H1 (cell line): ENCODE measurements around the gene PPP1R13B. TPM values are rescaled to one million over a fixed set of nuclear protein-coding genes. Genes with fewer than 3 reads are reported as not detected.

Experiments
- BACH1 ChIP-seq: IDR thresholded peaks from 2 replicates; pipeline ENCODE4 v1.6.1; 2012; ENCODE audit warnings: low read length, improper control_type of control experiment
- BCL11A ChIP-seq, 2 experiments: IDR thresholded peaks; one replicate each; pipeline ENCODE4 v1.6.1; 2011; ENCODE audit warnings: low read depth in 2 of 2, low read length in 2 of 2, mild to moderate bottlenecking in 2 of 2
- GABPA ChIP-seq: IDR thresholded peaks from 2 replicates; pipeline ENCODE4 v1.6.1; 2011; ENCODE audit warnings: mild to moderate bottlenecking, low read length, moderate library complexity, borderline replicate concordance; ENCODE audit not compliant: insufficient read depth
- POLR2AphosphoS5 ChIP-seq: IDR thresholded peaks from 2 replicates; pipeline ENCODE4 v1.6.1; 2011; ENCODE audit warnings: low read depth, low read length
- TCF12 ChIP-seq: IDR thresholded peaks from 2 replicates; pipeline ENCODE4 v1.6.1; 2011; ENCODE audit warnings: low read depth, mild to moderate bottlenecking, low read length
- polyA plus RNA-seq, 7 experiments: library from polyadenylated mRNA; depleted of rRNA in 3 of 7; stranded (reverse) in 5 of 7; unstranded in 2 of 7; fragments of >200 nt in 5 of 7; fragments of 200-250 nt in 2 of 7; gene quantifications; 1 replicate in 5 of 7; 2 replicates in 1 of 7; 4 replicates in 1 of 7; pipeline versions ENCODE4 v1.2.1 to v1.2.3, GENCODE V29; 2011 to 2013; ENCODE audit warnings: missing spikeins in 2 of 7, mixed read lengths in 2 of 7
- total RNA-seq: library from RNA; stranded (reverse); fragmentation: NEBNext Ultra II Directional; extraction: Animal tissue kit (Norgen Biotek cat#: 25700); gene quantifications from 2 replicates; pipeline ENCODE4 v1.2.1, GENCODE V29; 2021
- TF ChIP-seq, protein P1 (sequence below): IDR thresholded peaks from 2 replicates; pipeline ENCODE4 v1.6.1; 2012; ENCODE audit warnings: inconsistent platforms
- TF ChIP-seq, protein P2 (sequence below): fragments of 300-600 bp; sonication (generic); IDR thresholded peaks from 2 replicates; pipeline ENCODE4 v1.7.1; 2012; ENCODE audit warnings: low read length, moderate library complexity, mild to moderate bottlenecking, inconsistent platforms; ENCODE audit not compliant: insufficient replicate concordance

The PPP1R13B gene
- total and polyA plus RNA-seq, 2 of the 8 experiments (the other 6 are each of a cell fraction or from before 2014, with no cell fraction given), result 2.6 to 8.9 TPM

DNA sequence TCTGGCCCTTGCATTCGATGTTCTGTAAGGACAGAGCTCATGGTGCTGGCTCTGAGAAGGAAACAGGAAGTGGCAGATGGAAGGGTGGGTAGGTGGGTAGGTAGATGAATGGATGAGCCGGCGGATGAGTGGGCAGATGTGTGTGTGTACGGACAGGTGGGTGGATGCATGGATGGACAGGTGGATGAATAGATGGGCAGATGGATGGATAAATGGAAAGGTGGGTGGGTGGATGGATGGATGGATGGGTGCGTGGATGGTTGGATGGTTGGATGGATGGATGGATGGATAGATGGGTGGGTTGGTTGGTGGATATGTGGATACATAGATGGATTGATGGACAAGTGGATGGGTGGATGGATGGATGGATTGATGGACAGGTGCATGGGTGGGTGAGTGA lies 27.6 kb upstream of the PPP1R13B start (continued):
- TF ChIP-seq POLR2AphosphoS5 (no peak), BACH1 (no peak), TCF12 (no peak), GABPA (no peak), BCL11A (IDR thresholded peaks at IDR 0.05; ENCODE audit: low read depth in 2 of 2, low read length in 2 of 2) (no peak)
- TF ChIP-seq, protein P1, sequence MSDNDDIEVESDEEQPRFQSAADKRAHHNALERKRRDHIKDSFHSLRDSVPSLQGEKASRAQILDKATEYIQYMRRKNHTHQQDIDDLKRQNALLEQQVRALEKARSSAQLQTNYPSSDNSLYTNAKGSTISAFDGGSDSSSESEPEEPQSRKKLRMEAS, result no peak
- TF ChIP-seq, protein P2, sequence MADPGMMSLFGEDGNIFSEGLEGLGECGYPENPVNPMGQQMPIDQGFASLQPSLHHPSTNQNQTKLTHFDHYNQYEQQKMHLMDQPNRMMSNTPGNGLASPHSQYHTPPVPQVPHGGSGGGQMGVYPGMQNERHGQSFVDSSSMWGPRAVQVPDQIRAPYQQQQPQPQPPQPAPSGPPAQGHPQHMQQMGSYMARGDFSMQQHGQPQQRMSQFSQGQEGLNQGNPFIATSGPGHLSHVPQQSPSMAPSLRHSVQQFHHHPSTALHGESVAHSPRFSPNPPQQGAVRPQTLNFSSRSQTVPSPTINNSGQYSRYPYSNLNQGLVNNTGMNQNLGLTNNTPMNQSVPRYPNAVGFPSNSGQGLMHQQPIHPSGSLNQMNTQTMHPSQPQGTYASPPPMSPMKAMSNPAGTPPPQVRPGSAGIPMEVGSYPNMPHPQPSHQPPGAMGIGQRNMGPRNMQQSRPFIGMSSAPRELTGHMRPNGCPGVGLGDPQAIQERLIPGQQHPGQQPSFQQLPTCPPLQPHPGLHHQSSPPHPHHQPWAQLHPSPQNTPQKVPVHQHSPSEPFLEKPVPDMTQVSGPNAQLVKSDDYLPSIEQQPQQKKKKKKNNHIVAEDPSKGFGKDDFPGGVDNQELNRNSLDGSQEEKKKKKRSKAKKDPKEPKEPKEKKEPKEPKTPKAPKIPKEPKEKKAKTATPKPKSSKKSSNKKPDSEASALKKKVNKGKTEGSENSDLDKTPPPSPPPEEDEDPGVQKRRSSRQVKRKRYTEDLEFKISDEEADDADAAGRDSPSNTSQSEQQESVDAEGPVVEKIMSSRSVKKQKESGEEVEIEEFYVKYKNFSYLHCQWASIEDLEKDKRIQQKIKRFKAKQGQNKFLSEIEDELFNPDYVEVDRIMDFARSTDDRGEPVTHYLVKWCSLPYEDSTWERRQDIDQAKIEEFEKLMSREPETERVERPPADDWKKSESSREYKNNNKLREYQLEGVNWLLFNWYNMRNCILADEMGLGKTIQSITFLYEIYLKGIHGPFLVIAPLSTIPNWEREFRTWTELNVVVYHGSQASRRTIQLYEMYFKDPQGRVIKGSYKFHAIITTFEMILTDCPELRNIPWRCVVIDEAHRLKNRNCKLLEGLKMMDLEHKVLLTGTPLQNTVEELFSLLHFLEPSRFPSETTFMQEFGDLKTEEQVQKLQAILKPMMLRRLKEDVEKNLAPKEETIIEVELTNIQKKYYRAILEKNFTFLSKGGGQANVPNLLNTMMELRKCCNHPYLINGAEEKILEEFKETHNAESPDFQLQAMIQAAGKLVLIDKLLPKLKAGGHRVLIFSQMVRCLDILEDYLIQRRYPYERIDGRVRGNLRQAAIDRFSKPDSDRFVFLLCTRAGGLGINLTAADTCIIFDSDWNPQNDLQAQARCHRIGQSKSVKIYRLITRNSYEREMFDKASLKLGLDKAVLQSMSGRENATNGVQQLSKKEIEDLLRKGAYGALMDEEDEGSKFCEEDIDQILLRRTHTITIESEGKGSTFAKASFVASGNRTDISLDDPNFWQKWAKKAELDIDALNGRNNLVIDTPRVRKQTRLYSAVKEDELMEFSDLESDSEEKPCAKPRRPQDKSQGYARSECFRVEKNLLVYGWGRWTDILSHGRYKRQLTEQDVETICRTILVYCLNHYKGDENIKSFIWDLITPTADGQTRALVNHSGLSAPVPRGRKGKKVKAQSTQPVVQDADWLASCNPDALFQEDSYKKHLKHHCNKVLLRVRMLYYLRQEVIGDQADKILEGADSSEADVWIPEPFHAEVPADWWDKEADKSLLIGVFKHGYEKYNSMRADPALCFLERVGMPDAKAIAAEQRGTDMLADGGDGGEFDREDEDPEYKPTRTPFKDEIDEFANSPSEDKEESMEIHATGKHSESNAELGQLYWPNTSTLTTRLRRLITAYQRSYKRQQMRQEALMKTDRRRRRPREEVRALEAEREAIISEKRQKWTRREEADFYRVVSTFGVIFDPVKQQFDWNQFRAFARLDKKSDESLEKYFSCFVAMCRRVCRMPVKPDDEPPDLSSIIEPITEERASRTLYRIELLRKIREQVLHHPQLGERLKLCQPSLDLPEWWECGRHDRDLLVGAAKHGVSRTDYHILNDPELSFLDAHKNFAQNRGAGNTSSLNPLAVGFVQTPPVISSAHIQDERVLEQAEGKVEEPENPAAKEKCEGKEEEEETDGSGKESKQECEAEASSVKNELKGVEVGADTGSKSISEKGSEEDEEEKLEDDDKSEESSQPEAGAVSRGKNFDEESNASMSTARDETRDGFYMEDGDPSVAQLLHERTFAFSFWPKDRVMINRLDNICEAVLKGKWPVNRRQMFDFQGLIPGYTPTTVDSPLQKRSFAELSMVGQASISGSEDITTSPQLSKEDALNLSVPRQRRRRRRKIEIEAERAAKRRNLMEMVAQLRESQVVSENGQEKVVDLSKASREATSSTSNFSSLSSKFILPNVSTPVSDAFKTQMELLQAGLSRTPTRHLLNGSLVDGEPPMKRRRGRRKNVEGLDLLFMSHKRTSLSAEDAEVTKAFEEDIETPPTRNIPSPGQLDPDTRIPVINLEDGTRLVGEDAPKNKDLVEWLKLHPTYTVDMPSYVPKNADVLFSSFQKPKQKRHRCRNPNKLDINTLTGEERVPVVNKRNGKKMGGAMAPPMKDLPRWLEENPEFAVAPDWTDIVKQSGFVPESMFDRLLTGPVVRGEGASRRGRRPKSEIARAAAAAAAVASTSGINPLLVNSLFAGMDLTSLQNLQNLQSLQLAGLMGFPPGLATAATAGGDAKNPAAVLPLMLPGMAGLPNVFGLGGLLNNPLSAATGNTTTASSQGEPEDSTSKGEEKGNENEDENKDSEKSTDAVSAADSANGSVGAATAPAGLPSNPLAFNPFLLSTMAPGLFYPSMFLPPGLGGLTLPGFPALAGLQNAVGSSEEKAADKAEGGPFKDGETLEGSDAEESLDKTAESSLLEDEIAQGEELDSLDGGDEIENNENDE, result no peak
- TF ChIP-seq, all 59 proteins: peak for 0
